Measurements from ENCODE around the gene ASIC2. TPM values are rescaled to one million over a fixed set of nuclear protein-coding genes. Genes with fewer than 3 reads are reported as not detected.

Gene ASIC2
- total RNA-seq, 4 donors from 2014 or later, result 0.80 to 1.8 (median 1.4) TPM; not detected in 1

DNA sequence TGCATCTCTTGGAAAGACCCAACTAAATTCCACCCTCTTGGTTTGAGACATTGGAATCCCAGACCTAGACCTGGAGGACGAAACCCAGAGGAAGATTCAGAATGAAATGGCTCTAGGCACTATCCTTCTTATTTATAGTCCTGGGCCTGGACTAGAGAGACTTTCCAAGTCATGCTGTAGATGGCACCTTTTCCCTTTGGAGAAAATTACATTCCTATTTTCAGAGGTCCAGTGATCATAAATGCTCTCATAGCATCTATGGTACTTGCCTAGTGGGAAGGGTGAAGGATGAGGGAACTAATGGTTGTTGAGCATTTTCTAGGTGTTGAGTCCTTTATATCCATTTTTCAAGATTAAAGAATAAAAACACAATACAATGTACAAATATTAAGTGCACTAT lies 264.3 kb downstream of the ASIC2 start:
- TF ChIP-seq CTCF (IDR thresholded peaks at IDR 0.05) (no peak), POLR2A (IDR thresholded peaks at IDR 0.05) (no peak)
- Histone ChIP-seq H3K9me3 (no peaks in the 10 kb centered on the region), H3K4me1 (no peaks in the 10 kb centered on the region), H3K27me3 (no peaks in the 10 kb centered on the region), H3K27ac (no peak overlapping the region), H3K36me3 (no peaks in the 10 kb centered on the region), H3K4me3 (no peak overlapping the region)
- no peak for DNase-seq

GRCh38 chr17:33028061-33028460 lies 265.0 kb downstream of the ASIC2 start:
- TF ChIP-seq CTCF (IDR thresholded peaks at IDR 0.05) (no peak), POLR2A (IDR thresholded peaks at IDR 0.05) (no peak)
- no peaks in the 10 kb centered on the region for H3K9me3 ChIP-seq
- DNase-seq, result no peak
- H3K4me3 ChIP-seq, result no peak overlapping the region
- no peaks in the 10 kb centered on the region for H3K4me1 ChIP-seq
- H3K36me3 ChIP-seq, result no peaks in the 10 kb centered on the region
- no peaks in the 10 kb centered on the region for H3K27me3 ChIP-seq
- H3K27ac ChIP-seq, result no peak overlapping the region

GRCh38 chr17:33024688-33025486 lies 268.2 kb downstream of the ASIC2 start:
- TF ChIP-seq CTCF (IDR thresholded peaks at IDR 0.05), result no peak
- Histone ChIP-seq H3K36me3 (no peaks in the 10 kb centered on the region), H3K27me3 (no peaks in the 10 kb centered on the region), H3K27ac (no peak overlapping the region), H3K4me3 (no peak overlapping the region), H3K4me1 (no peaks in the 10 kb centered on the region), H3K9me3 (no peaks in the 10 kb centered on the region)
- no peak for DNase-seq

DNA sequence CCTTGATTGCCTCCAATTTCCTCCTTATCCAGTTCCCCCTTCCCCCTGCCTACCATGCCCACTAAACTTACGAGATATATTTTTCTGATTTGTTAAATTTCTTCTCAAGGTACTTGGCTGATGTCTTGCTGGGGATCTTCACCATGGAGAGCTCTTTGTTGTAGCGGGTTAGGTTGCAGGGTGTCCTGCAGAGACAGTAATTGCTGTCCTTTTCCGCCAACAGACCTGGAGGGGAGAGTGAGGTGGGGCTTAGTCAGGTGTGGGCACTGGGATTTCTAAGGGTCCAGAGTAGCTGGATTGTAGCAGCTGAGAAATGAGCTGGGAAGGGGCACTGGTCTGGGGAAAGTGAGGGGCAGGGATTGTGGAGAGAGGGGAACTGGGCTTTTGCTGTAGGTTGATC lies 269.3 kb downstream of the ASIC2 start:
- Histone ChIP-seq H3K9me3 (no peaks in the 10 kb centered on the region), H3K27ac (no peak overlapping the region), H3K36me3 (no peaks in the 10 kb centered on the region), H3K4me1 (no peaks in the 10 kb centered on the region), H3K27me3 (no peaks in the 10 kb centered on the region), H3K4me3 (no peak overlapping the region)
- TF ChIP-seq POLR2A (IDR thresholded peaks at IDR 0.05) (no peak), CTCF (IDR thresholded peaks at IDR 0.05) (no peak)
- no peak for DNase-seq

DNA sequence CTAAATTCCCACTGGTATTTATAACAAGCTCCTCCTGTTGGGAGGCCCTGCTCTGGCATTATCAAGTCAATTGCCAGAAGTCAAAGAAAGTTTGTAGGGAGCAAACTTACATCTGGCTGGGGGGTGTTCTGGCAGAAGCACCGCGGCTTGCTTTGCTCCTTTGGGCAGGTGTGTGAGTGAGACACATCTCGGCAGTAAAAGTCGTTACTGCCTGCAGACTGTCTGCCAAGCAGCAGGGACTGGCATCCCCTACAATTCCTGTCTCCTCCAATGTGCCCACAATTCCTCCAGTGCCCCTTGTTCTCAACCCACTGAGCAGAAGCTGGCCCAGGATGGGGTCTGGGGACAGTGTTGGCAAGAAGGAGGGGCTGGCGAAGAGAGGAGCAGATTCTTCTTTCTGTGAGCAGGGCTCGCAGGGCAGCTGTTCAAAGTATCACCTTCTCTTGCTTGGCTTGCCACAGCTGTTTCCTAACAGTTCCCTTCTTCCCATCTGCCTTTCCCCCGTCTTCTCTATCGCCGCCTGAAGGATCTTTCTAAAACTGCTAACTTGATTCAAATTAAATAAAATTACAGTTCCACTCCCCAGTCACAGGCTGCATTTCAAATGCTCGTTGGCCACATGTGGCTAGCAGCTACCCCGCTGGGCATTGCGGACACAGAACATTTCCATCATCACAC lies 271.2 kb downstream of the ASIC2 start:
- no peaks in the 10 kb centered on the region for H3K36me3 ChIP-seq
- no peaks in the 10 kb centered on the region for H3K9me3 ChIP-seq
- TF ChIP-seq CTCF (IDR thresholded peaks at IDR 0.05) (no peak), POLR2A (IDR thresholded peaks at IDR 0.05) (no peak)
- no peak overlapping the region for H3K4me3 ChIP-seq
- H3K27me3 ChIP-seq, result no peaks in the 10 kb centered on the region
- H3K4me1 ChIP-seq, result no peaks in the 10 kb centered on the region
- no peak overlapping the region for H3K27ac ChIP-seq
- DNase-seq, result no peak
